HepG2 (cell line): ENCODE data around the gene CNNM4.

Source experiments
- HCFC1 ChIP-seq: fragments of 150-350 bp; IDR thresholded peaks from 2 replicates; pipeline ENCODE4 v1.6.1; 2014; ENCODE audit warnings: low read depth, low read length
- POLR2A ChIP-seq, 2 experiments: IDR thresholded peaks; 2 replicates each; pipeline ENCODE4 v1.6.1; 2011; ENCODE audit warnings: low read depth in 2 of 2, low read length in 2 of 2, mild to moderate bottlenecking in 1 of 2, moderate library complexity in 1 of 2; ENCODE audit not compliant: insufficient read depth in 1 of 2

GRCh38 chr2:96819876-96820511 is 59.3 kb downstream of the CNNM4 start:
- TF ChIP-seq POLR2A (IDR thresholded peaks at IDR 0.05; ENCODE audit: insufficient read depth in 1 of 2, low read depth in 2 of 2, low read length in 2 of 2), result no peak
- no peak for TF ChIP-seq HCFC1
